Vagina (tissue), 2 donors: ENCODE data around the gene SOCS1.

Source experiments
- CTCF ChIP-seq, 3 experiments: fragments of 450-650 bp in 2 of 3; fragments of 200-600 bp in 1 of 3; sonication (generic) in 1 of 3; IDR thresholded peaks; one replicate each; pipeline ENCODE4 v1.5.1; 2017 to 2019; ENCODE audit warnings: antibody characterized with exemption in 3 of 3, mild to moderate bottlenecking in 2 of 3, moderate library complexity in 2 of 3
- POLR2A ChIP-seq, 2 donors: fragments of 450-650 bp; IDR thresholded peaks; one replicate each; pipeline ENCODE4 v1.6.1; 2017; ENCODE audit warnings: antibody characterized with exemption in 2 of 2, mild to moderate bottlenecking in 2 of 2, moderate library complexity in 2 of 2
- POLR2AphosphoS5 ChIP-seq, 2 donors: sonication (generic); formaldehyde crosslinking; IDR thresholded peaks; one replicate each; pipeline ENCODE4 v1.9.0; 2017; ENCODE audit warnings: antibody characterized with exemption in 2 of 2, mild to moderate bottlenecking in 2 of 2, low read depth in 1 of 2; ENCODE audit not compliant: insufficient read depth in 1 of 2

GRCh38 chr16:11291091-11291703 is 35.2 kb upstream of the SOCS1 start:
- TF ChIP-seq CTCF (IDR thresholded peaks at IDR 0.05) (no peak), POLR2A (IDR thresholded peaks at IDR 0.05) (no peak), POLR2AphosphoS5 (IDR thresholded peaks at IDR 0.05; ENCODE audit: insufficient read depth in 1 of 2, low read depth in 1 of 2) (no peak)
